Hepatocyte (in vitro differentiated cells): ENCODE data around the gene OCEL1. TPM values are rescaled to one million over a fixed set of nuclear protein-coding genes. Genes with fewer than 3 reads are reported as not detected.
A peak's percentile ranks its signal among the peaks of the same experiment; 100 is the strongest.

Experiments
- DNase-seq: peaks from one replicate; pipeline ENCODE4 v3.0.0-alpha.2; 2016; ENCODE audit warnings: low spot score
- H2AFZ ChIP-seq: fragments of 200-600 bp; sonication (generic); 2 replicates; pipeline ENCODE4 v1.6.0; 2016; ENCODE audit warnings: antibody characterized with exemption, mild to moderate bottlenecking
- H3K27ac ChIP-seq: fragments of 200-600 bp; sonication (generic); 2 replicates; pipeline ENCODE4 v1.5.1; 2016; ENCODE audit warnings: mild to moderate bottlenecking
- H3K27me3 ChIP-seq: fragments of 200-600 bp; sonication (generic); 2 replicates; pipeline ENCODE4 v1.6.1; 2016
- H3K36me3 ChIP-seq: fragments of 200-600 bp; sonication (generic); replicated peaks from 2 replicates; pipeline ENCODE4 v1.5.1; 2016; ENCODE audit warnings: low read depth; ENCODE audit not compliant: insufficient read depth
- H3K4me1 ChIP-seq: fragments of 200-600 bp; sonication (generic); 2 replicates; pipeline ENCODE4 v1.5.1; 2016; ENCODE audit warnings: mild to moderate bottlenecking, moderate library complexity; ENCODE audit not compliant: insufficient read depth
- H3K4me2 ChIP-seq: fragments of 200-600 bp; sonication (generic); 2 replicates; pipeline ENCODE4 v1.6.0; 2016
- H3K4me3 ChIP-seq: fragments of 200-600 bp; sonication (generic); 2 replicates; pipeline ENCODE4 v1.5.1; 2016; ENCODE audit warnings: mild to moderate bottlenecking
- H3K79me2 ChIP-seq: fragments of 200-600 bp; sonication (generic); 2 replicates; pipeline ENCODE4 v1.6.0; 2017; ENCODE audit warnings: mild to moderate bottlenecking
- H3K9me2 ChIP-seq: fragments of 200-600 bp; sonication (generic); replicated peaks from 2 replicates; pipeline ENCODE4 v1.6.0; 2017; ENCODE audit warnings: mild to moderate bottlenecking; ENCODE audit not compliant: insufficient read depth
- H3K9me3 ChIP-seq: fragments of 200-600 bp; sonication (generic); 2 replicates; pipeline ENCODE4 v1.5.1; 2016; ENCODE audit warnings: low read depth, mild to moderate bottlenecking
- H4K20me1 ChIP-seq: fragments of 200-600 bp; sonication (generic); 2 replicates; pipeline ENCODE4 v1.6.0; 2016; ENCODE audit warnings: mild to moderate bottlenecking; ENCODE audit not compliant: insufficient read depth, poor library complexity, severe bottlenecking
- EZH2 ChIP-seq: fragments of 200-600 bp; sonication (generic); IDR thresholded peaks from 2 replicates; pipeline ENCODE4 v1.6.1; 2016; ENCODE audit warnings: antibody characterized with exemption, mild to moderate bottlenecking, borderline replicate concordance
- EZH2phosphoT487 ChIP-seq: fragments of 200-600 bp; sonication (generic); IDR thresholded peaks from one replicate; pipeline ENCODE4 v1.6.1; 2018; ENCODE audit warnings: antibody characterized with exemption, mild to moderate bottlenecking, low read depth, moderate library complexity; ENCODE audit not compliant: unreplicated experiment, severe bottlenecking
- WGBS: methylation state at CpG from one replicate; pipeline ENCODE4 v1.1.6; 2016; ENCODE audit warnings: low lambda C conversion rate; ENCODE audit errors: missing lambda C conversion rate; 5-methylcytosine and 5-hydroxymethylcytosine counted together
- polyA plus RNA-seq: library from polyadenylated mRNA; unstranded; fragments of >200 nt; fragmentation: Nextera tagmentation; extraction: Ambion mirVana; gene quantifications from 2 replicates; pipeline ENCODE4 v1.2.1, GENCODE V29; 2016
- total RNA-seq: library from RNA; depleted of rRNA; stranded (reverse); fragments of >200 nt; gene quantifications from 2 replicates; pipeline ENCODE4 v1.2.3, GENCODE V29; 2014
- TF ChIP-seq, protein P1 (sequence below): fragments of 200-600 bp; sonication (generic); IDR thresholded peaks from 2 replicates; pipeline ENCODE4 v1.5.1; 2016; ENCODE audit warnings: antibody characterized with exemption, mild to moderate bottlenecking; ENCODE audit not compliant: poor library complexity

Gene OCEL1
- total and polyA plus RNA-seq, 2 experiments from 2014 or later, result 9.5 to 47.7 TPM

DNA sequence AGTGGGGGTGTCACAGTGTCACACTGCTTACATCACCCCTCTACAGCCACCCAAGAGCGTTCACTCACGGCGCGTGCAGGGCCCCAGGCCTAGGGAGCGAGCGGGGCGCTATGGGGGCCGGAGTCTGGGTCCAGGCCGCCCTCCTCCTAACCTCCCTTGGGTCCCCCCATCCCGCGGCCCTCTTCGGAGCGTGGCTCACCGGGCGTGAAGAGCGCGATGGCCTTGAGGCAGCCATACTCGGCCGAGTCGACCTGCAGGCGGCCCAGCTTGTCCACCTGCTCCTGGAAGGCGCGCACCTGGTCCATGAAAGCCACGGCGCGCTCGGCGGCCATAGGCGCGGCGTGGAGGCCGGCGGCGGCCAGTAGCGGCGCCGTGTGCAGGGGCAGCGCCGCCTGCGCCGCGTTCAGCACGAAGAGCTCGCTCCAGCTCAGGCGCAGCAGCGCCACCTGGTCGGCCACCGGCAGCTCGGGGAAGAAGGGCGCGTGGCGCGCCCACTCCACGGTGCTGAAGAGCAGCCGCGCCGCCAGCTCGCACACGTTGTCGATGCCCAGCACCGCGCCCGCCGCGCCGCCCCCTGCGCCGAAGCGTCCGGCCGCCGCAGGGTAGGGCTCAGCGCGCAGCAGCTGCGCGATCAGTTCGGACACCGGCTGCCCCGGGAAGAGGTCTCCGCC lies 9.4 kb downstream of the OCEL1 start:
- DNase-seq, result peak; percentile 86
- peaks cover 32% of the 10 kb centered on the region for H3K4me1 ChIP-seq
- TF ChIP-seq, protein P1, sequence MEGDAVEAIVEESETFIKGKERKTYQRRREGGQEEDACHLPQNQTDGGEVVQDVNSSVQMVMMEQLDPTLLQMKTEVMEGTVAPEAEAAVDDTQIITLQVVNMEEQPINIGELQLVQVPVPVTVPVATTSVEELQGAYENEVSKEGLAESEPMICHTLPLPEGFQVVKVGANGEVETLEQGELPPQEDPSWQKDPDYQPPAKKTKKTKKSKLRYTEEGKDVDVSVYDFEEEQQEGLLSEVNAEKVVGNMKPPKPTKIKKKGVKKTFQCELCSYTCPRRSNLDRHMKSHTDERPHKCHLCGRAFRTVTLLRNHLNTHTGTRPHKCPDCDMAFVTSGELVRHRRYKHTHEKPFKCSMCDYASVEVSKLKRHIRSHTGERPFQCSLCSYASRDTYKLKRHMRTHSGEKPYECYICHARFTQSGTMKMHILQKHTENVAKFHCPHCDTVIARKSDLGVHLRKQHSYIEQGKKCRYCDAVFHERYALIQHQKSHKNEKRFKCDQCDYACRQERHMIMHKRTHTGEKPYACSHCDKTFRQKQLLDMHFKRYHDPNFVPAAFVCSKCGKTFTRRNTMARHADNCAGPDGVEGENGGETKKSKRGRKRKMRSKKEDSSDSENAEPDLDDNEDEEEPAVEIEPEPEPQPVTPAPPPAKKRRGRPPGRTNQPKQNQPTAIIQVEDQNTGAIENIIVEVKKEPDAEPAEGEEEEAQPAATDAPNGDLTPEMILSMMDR, result peak; percentile 44
- TF ChIP-seq EZH2phosphoT487, result no peak
- H3K4me3 ChIP-seq, result no peak overlapping the region
- H3K27me3 ChIP-seq, result no peaks in the 10 kb centered on the region
- peak overlapping the region; percentile 89 for H3K4me2 ChIP-seq
- no peaks in the 10 kb centered on the region for H3K36me3 ChIP-seq
- H3K27ac ChIP-seq, result peak overlapping the region; percentile 53
- WGBS, result 18% methylated on average over 77 of the region's 80 CpGs
- H3K79me2 ChIP-seq, result peaks cover 61% of the 10 kb centered on the region
- H2AFZ ChIP-seq, result no peak overlapping the region
- peaks cover 27% of the 10 kb centered on the region for H4K20me1 ChIP-seq
- no peaks in the 10 kb centered on the region for H3K9me3 ChIP-seq
- no peaks in the 10 kb centered on the region for H3K9me2 ChIP-seq

DNA sequence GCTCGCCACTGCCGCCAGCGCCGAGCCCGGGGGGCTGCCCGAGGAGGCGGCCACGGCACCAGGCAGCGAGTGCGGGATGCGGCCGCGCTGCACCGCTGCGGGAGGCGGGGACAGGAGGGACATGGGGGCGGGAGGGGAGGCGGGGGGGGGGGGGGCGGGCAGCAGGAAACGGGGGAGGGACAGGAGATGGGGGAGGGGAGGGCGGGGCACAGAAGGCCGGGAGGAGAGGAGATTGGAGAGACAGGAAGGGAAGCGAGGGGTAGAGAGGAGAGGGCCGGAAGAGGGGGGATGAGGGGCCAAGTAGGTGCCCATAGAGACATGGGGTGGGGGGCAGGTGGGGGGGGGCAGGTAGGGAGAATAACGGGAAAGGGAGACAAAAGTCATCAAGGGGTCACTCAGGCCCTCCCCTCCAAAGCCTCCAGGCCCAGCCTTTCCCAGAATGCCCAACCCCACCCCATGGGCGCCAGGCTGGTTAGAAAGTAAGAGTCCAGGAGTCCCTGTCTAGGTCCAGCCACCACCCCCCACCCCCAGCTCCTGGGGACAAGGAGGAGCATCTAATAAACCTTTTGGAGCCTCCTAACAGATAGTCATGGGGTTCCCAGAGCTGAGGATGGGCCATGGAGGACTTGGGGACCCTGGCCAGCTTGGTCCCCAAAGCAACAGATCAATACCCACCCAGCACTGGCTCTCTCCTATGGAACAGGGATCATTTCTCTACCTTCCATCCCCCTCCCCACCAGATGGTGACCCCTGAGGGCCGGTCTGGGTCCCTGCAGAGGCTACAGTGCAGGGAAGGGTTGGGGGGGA lies 10.1 kb downstream of the OCEL1 start:
- 27% methylated on average over 15 of the region's 27 CpGs for WGBS
- TF ChIP-seq, protein P1, result no peak
- no peak for TF ChIP-seq EZH2phosphoT487
- no peak for TF ChIP-seq EZH2
- Histone ChIP-seq H3K27ac (no peak overlapping the region), H3K4me1 (peaks cover 39% of the 10 kb centered on the region), H3K9me2 (no peaks in the 10 kb centered on the region), H4K20me1 (peaks cover 32% of the 10 kb centered on the region), H3K79me2 (peaks cover 66% of the 10 kb centered on the region), H3K4me3 (no peak overlapping the region), H3K36me3 (no peaks in the 10 kb centered on the region), H3K4me2 (peak overlapping the region; percentile 89), H3K9me3 (no peaks in the 10 kb centered on the region), H3K27me3 (no peaks in the 10 kb centered on the region), H2AFZ (no peak overlapping the region)
- DNase-seq, result no peak

- Histone ChIP-seq H4K20me1 (peaks cover 39% of the 10 kb centered on the region), H2AFZ (no peak overlapping the region), H3K4me1 (peaks cover 46% of the 10 kb centered on the region), H3K27me3 (no peaks in the 10 kb centered on the region), H3K36me3 (no peaks in the 10 kb centered on the region), H3K27ac (no peak overlapping the region), H3K79me2 (peaks cover 74% of the 10 kb centered on the region), H3K9me3 (no peaks in the 10 kb centered on the region), H3K4me2 (peak overlapping the region; percentile 89), H3K4me3 (no peak overlapping the region), H3K9me2 (no peaks in the 10 kb centered on the region)
- 79% methylated on average over 16 of the region's 18 CpGs for WGBS
- no peak for DNase-seq
- TF ChIP-seq EZH2phosphoT487 (no peak), EZH2 (no peak)
- TF ChIP-seq, protein P1, result no peak
Observed at GRCh38 chr19:17236811-17237543, 11.0 kb downstream of the OCEL1 start.
